Tibial nerve (tissue), 3 donors: ENCODE results near the gene ADD3.

Source experiments
- POLR2A ChIP-seq, 2 donors: fragments of 450-650 bp; IDR thresholded peaks; one replicate each; pipeline ENCODE4 v1.6.1; 2017; ENCODE audit warnings: antibody characterized with exemption in 2 of 2, mild to moderate bottlenecking in 2 of 2, moderate library complexity in 2 of 2
- TF ChIP-seq, protein P1 (sequence below), 5 experiments: fragments of 200-600 bp in 3 of 5; fragments of 450-650 bp in 2 of 5; sonication (generic) in 3 of 5; IDR thresholded peaks; one replicate each; pipeline ENCODE4 v1.5.1; 2016 to 2019; ENCODE audit warnings: antibody characterized with exemption in 5 of 5, mild to moderate bottlenecking in 3 of 5, moderate library complexity in 2 of 5

DNA sequence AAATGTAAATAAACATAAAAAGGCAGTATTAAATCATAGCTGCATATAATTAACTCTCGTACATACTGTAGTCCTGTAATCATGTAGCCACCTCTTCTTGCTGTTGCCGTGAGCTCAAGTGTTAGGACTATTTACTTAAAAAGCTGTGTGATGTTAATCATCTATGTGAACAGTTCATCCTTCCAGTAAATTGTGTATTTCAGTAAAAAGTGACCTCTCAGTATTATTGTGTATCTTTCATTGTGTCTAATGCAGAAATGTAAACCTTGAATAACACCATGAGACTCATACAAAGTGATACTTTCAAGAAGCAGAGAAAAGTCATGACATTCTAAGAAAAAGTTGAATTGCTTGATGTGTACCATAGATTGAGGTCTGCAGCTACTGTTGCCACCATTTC, 38.0 kb downstream of the ADD3 start:
- TF ChIP-seq, protein P1, sequence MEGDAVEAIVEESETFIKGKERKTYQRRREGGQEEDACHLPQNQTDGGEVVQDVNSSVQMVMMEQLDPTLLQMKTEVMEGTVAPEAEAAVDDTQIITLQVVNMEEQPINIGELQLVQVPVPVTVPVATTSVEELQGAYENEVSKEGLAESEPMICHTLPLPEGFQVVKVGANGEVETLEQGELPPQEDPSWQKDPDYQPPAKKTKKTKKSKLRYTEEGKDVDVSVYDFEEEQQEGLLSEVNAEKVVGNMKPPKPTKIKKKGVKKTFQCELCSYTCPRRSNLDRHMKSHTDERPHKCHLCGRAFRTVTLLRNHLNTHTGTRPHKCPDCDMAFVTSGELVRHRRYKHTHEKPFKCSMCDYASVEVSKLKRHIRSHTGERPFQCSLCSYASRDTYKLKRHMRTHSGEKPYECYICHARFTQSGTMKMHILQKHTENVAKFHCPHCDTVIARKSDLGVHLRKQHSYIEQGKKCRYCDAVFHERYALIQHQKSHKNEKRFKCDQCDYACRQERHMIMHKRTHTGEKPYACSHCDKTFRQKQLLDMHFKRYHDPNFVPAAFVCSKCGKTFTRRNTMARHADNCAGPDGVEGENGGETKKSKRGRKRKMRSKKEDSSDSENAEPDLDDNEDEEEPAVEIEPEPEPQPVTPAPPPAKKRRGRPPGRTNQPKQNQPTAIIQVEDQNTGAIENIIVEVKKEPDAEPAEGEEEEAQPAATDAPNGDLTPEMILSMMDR (IDR thresholded peaks at IDR 0.05), result no peak
- no peak for TF ChIP-seq POLR2A (IDR thresholded peaks at IDR 0.05)
